Activated CD8-positive, alpha-beta memory T cell treated with anti-CD3 and anti-CD28 coated beads for 4 hours (primary cell): ENCODE data around the gene MDM4.
"Not testable (repeated sequence)": the region's sequence is repeated elsewhere in the genome, so short reads cannot be mapped to it uniquely, and the experiment has no call there.

Source experiments
- DNase-seq, 2 donors: peaks; one replicate each; pipeline ENCODE4 v3.0.0-alpha.2; 2020; ENCODE audit warnings: low read depth in 2 of 2

The MDM4 gene, protein sequence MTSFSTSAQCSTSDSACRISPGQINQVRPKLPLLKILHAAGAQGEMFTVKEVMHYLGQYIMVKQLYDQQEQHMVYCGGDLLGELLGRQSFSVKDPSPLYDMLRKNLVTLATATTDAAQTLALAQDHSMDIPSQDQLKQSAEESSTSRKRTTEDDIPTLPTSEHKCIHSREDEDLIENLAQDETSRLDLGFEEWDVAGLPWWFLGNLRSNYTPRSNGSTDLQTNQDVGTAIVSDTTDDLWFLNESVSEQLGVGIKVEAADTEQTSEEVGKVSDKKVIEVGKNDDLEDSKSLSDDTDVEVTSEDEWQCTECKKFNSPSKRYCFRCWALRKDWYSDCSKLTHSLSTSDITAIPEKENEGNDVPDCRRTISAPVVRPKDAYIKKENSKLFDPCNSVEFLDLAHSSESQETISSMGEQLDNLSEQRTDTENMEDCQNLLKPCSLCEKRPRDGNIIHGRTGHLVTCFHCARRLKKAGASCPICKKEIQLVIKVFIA

DNA sequence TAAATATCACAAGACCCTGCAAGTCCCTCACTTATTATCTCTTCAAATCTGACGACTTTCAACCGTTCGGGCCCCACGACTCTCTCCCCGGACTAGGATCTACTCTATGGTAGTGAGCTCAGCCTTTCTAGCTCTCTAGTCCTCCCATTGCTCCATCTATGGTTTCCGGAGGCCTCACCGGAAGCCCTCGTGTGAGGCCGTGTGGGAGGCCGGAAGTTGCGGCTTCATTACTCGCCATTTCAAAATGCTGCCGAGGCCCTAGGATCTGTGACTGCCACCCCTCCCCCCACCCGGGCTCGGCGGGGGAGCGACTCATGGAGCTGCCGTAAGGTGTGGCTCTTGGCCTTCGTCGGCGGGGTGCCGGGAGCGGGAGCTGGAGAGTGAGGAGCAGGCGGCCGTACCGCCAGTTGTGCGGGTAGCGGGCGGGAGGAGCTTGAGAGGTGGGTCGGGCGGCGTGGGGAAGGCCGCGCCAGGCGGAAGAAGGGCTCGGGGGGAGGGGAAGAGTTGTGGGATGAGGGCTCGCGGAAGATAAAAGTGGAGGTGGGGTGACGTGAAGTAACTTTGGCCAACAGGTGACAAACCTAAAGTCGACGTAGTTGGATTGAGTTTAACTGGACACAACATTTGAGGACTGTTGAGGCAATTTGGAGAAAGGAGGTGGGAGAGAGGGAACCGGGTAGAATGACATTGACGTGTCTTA lies at the start of gene MDM4:
Gene MDM4 (plus strand): TSS at position 227 of the 700 bp plus-strand sequence. CDS start 9,113 bp downstream, outside the sequence.
- peak; percentile 90 to 91 for DNase-seq

DNA sequence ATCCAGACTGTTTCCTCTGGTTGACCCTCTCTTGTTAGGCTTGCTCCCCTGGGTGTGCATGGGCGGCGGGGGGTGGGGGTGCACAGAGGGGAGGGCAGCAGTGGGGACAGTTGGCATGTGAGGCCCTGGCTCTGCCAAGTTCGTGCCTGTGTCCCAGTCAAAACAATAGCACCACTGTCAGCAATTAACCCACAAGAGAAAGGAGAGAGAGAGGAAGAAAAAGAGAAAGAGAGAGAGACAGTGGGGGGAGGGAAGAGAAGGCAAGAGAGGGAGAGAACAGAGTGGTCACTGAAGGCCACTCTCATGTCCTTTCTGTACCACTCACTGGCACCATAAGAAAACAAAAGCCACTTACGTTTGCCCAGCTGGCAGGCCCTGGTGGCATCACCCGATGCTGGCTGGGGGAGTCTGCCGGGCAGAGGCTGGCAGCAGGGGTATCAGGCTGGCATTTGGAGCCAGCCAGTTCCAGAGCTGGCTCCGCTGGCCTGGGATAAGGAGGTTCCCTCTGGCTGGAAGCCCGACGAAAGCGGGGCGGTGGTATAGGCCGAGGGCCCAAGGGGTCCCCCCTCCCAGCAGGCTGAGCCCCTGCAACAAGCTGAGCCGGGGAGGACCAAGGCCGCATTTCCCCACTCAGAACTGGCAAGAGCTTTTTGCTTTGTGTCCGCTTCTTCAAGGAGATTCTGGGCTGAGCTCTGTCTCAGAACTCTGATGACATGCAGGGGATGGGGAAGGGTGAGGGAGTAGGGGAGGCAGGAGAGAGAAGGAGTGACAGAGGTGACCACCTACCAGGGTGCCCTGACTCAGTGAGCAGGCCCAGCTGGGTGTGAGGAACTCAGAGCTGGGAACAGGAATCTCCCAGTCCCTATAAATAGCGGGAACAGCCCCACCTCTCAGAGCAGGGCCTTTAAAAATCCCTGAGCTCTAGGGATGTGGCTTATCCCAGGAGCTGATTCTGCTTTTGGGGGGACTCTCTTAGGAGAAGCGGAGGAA lies 49.5 kb upstream of the MDM4 start:
- DNase-seq, result no peak

DNA sequence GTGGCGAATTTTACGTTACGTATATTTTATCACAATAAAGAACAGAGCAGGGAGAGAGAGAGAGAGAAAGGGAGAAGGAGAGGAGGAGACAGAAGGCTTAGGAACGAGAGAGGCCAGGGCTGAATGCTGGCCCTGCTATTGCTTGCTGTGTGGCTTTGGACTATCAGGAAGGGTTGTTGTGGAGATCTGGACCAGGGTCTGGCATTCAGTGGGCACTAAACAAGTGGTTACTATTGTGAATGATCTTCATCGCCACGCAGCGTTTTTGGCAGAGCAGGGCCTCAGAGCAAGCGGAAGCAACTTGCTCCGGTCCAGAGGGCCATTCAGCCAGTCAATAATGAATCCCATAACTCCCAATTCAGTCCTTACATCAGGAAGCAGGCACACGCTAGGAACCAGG lies 48.0 kb upstream of the MDM4 start:
- DNase-seq, result no peak

DNA sequence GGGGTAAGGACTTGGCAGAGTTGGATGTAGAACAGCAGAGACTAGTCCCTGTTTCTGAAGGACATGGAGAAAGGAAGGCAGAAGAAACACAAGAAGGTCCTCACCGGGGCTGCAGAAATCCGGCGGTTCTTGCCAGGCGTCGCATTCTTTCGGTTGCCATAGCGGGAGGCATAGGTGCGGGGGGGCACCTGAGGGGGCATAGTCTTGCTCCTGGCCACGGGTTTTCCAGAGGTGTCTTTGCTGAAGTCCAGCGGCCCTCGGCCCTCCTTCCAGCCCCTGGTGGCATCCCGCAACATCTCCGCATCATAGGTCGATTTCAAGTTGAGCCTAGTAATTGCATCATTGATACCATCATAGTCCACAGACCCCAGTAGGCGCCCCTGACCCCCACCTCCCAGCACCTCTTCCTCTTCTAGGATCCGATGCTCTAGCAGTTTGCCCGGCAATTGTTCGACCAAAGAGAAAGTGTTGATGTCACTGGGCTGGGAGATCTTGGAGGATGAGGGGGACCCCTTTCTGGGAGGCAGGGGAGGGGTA lies 47.4 kb upstream of the MDM4 start:
- no peak for DNase-seq

DNA sequence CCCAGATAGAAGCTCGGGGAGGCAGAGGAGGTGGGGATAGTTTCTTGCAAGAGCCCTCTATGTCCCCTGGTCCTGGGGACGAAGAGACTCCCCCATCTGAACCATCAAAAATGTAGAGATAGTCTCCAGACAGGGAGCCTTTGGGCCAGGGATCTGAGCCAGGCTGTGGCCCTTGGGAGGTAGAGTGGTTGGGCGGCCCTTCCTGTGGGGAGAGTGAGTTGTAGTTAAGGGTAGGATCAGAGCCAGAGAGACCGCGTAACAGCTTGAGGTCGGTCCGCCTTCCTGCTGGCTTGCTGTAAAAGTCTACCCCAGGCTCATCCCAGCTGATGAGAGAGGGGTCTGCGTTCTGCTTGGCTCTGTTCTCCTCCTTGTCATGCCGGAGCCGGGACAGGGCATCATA lies 46.9 kb upstream of the MDM4 start:
- DNase-seq, result no peak

DNA sequence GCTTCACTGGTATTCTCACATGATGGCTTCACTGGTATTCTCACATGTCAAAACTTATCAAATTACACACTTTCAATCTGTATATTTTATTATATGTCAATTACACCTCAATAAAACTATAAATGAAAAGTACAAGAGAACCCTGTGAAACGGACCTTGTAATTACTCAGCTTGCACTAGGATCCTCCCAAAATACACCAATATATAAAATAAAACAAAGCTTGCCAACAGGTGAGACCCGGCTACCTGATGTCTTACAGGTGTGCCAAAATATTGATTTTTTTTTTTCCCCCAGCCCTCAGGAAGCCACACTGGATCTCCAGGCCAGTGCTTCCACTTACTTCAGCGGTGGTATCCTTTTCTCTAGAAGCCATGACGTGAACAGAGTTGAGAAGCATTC lies 44.5 kb upstream of the MDM4 start:
- DNase-seq, result no peak

DNA sequence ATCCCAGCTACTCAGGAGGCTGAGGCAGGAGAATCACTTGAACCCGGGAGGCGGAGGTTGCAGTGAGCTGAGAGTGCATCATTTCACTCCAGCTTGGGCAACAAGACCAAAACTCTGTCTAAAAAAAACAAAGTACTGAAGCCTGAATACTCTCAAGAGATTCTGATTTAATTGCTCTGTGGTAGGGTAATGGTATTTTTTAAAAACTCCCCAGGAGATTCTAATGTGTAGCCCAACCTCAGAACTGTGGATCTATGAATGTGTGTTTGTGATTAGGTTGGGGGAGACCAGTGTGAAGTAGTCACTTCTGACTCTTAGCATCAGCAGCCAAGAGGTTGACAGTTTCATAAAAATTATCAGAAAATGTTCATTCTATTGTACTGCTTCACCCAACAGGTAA lies 43.5 kb upstream of the MDM4 start:
- DNase-seq, result no peak

DNA sequence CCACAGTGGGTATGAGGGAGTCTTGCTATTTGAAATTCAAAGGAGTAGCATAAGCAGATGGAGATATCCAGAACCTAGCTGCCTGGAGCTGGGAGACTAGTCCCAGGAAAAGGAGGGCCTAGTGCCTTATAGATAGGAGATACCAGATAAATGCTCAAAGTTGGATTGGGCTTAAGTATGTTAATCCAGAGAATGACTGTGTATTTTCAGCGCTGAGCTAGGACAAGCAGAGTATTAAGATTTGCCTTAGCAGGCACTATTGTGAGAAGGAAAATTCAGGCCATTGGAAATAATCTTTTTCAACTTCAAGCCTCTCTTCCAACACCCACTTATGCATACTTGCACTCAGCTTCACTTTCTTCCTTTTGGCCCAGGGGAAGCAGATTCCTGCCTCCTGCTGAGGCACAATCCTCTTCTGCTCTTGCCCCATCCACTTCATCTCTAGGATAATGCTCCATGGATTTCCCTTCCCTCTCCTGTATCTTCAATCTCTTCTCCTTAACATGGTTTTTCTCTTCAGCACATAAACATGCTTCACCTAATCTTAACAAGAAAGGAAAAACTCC lies 42.7 kb upstream of the MDM4 start:
- DNase-seq, result no peak

DNA sequence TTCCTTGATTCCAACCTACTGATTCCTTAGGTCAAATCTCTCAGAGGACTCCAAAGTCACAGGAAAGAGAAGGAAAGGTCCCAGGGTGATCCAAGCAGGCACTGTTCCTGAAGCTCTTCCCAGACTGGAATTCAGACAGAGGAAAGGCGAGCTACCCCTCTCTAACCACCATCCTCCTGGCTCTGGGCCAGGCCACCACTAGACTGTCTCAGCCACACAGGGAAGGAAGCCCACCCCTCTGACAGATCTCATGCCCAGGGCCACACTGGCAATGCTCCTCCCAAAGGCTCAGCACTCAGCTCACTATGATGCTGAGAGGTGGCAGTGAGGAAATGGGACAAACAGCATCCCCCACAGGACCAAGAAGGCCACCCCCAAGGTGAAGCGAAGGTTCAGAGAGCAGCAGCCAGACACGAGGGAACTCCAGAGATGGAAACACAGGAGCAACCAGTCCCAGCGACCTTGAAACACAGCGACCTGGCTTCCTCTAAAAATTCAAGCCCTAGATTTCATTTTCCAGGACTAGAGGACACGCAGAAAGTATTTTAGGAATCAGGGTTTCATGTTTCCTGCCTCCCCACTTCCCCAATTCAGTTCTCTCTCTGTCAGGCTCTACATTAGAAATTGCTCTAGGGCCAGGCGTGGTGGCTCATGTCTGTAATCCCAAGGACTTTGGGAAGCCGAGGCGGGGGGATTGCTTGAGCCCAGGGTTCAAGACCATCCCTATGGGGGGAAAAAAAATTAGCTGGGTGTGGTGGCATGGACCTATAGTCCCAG lies 40.4 kb upstream of the MDM4 start:
- no peak for DNase-seq

DNA sequence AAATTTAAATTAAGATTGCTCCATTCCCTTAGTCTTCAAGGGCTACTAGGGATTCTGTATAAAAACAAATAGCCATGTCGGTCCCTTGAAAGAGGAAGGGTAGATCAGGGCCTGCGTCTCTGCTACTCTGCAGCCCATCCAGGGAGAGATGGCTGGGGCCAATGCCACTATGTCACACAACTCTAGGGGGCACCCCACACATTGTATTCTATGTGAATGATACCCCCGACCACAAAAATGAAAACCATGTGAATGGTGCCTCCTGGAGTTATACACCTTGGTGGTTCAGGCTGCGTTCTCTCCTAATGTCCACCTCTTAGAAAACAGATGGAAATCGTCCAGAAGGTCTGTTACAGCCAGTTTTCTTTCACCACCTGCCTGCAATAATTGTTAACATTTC lies 39.6 kb upstream of the MDM4 start:
- no peak for DNase-seq

DNA sequence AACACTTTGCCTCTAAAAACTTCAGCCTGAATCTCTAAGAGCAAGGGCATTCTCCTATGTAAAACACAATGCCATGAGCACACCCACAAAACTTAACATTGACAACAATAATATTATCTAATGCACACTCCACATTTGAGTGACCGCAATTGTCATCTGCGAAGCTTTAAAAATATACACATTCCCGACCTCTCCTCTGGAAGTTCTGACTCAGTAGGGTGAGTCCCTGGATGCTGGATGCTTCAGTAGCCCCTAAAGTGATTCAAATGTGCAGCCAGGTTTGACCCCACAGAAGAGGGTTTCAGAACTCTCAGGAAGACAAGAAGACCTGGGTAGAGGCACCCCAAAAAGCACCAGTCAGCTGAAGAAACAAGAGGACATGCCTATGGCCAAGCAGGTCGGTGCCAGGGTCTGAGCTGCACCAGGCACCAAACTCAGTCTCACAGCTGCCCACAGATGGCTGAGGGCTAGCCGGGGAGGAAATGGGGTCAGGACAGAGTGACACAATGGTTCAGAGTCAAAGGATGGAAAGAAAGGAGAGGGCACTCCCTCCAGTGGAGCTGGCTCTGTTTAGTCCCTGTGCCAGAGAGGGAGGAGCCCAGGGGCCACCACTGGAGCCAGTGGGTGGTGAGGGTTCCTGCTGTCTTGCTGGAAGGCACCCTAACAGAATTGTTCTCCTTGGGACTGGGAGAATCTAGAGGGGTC lies 39.0 kb upstream of the MDM4 start:
- no peak for DNase-seq

DNA sequence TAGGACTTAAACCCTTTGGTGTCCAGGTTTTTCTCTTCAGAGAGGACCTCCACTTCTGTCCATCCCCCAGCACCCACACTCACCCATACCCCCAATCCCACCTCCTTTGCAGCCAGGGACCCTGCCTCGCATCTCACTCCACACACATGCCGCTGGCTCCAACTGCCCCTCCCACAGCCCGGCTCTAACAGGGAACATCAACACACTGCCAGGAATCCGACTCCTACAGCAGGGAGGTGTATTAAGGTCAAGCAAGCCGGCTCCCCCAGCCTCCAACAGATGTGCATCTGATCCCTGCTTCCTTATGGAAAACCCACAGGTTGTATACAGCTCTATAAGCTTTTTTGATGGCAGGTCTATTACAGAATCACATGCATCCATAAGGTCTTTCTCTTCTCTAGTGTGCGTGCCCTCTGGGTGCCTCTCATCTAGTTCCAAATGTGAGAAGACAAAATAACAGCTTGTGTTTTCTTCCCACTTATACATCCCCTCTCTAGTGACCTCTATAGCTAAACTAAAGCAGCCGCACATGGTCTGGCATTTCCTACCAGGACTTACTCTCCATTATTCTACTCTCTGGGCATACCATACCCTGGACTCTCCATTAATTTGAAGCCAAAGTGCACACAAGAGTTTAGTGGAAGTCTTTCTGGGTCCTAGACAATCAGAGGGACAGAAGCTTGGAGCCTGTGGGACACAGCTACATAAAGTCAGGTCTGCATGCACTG lies 37.9 kb upstream of the MDM4 start:
- DNase-seq, result no peak

DNA sequence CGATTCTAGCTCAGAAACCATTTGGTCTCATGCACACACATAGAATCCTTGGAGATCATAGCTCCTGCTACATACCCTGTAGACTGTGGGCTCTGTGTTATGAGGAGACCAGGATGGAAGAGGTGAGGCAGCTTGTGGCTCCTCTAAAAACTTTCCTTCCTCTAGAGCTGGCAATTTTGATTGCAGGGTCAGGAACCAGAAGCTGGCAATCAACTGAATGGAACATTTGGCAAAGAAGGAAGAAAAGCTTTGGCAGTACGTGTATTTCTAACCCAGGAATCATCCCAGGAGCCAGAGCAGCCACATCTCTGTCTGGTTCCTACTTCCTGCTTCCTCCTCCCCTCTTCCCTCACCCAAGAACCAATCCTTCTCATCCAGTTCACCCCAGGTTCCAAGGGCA lies 37.3 kb upstream of the MDM4 start:
- no peak for DNase-seq

DNA sequence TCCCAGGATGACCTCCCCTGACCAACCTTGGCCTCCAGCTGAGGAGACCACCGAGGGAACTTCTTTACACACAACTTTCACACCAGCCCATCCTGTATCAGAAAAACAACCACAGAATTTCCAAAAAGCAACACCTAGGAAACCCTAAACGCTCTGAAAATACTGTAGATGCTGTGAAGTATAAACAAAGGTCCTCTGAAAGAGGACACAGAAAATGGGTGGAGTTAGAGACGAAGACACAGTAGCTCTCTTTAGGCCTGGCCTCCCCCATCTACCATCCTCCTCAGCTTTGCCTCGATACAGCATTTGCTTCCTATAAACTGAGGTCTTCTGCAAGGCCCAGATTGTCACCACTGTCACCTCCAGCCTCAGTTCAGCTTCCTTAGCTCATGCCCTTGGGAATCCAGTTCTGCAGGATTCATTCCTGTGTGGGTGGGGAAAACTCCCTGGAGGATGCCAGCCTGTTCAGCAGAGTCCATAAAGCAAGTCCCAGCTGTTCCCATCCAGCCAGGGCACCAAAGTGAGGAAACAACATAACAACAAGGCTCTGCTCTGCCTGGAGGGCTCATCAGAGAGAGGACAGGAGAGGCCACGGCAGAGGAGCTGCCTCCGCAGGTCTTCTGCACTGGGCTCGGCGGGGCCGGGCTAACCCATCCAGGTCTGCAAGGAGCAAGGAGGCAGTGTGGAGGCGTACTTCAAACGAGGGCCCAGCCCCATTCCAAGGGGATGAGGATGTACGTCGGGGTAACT lies 36.6 kb upstream of the MDM4 start:
- DNase-seq, result no peak

DNA sequence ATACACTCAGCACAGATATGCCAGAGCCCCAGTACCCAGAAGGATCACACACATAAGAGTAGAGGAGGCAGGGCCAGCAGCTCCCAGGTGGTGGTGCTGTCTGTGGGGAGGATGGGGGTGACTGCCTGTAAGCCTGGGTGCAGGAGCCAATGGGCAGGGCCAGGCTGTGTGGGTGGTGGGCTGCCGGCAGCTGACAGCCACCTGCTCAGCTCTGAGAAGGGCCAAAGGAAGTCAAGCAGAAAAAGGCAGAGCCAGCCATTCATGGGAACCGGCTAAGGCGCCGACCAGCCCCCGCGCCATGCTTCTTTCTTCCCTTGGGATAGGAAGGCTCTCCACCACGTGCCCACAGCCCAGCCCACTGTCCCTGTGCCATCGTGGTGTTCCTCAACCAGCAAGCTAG lies 35.7 kb upstream of the MDM4 start:
- no peak for DNase-seq

DNA sequence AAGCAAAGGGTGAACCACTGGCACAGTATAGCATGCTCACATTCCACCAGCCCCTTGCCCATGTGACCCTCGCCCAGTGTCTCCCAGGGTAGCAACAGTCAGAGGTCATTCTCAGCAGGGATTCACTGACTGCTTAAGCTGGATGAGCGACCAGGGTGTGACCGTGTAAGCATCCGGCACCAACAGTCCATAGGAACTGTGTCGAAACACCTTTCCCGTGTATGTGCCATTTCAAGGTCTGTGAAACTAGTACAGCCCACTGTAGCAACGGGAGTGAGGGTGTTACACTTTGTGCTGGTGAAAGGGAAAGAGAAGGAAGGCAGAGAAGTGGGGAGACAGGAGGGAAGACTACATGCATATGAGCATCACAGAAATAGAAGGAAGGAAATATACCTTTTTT lies 32.4 kb upstream of the MDM4 start:
- DNase-seq, result no peak

DNA sequence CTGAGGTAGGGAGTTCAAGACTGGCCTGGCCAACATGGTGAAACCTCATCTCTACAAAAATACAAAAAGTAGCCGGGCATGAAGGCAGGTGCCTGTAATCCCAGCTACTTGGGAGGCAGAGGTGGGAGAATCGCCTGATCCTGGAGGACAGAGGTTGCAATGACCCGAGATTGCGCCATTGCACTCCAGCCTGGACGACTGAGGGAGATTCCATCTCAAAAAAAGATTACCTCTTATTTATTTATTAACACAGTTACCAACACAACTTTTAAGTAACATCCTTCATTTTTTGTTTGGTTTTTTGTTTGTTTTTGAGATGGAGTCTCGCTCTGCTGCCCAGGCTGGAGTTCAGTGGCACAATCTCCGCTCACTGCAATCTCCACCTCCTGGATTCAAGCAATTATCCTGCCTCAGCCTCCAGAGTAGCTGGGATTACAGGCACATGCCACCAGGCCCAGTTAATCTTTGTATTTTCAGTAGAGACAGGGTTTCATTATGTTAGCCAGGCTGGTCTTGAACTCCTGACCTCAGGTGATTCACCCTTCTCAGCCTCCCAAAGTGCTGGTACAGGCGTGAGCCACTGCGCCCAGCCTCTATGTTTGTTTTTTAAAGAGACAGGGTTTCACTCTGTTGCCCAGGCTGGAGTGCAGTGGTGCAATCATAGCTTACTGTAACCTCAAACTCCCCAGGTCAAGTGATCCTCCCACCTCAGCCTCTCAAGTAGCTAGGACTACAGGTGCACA lies 29.5 kb upstream of the MDM4 start:
- not testable (repeated sequence) for DNase-seq

DNA sequence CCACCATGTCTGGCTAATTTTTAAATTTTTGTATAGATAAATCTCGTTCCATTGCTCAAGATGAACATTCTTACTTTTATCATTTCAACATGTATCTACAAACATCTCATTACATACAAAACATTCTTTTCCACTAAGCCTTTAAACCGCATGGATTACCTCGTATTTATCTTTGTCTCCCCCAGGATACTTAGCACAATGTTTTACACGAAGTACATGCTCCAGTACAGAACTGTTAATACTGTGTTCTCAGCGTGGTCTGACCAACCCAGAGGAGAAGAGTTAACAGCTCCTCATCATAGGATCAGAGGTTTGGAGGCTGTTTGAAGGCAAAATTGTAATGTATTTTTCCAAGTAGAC lies 29.0 kb upstream of the MDM4 start:
- DNase-seq, result no peak
